ENCODE results near the gene FARS2. TPM values are rescaled to one million over a fixed set of nuclear protein-coding genes. Genes with fewer than 3 reads are reported as not detected.

The FARS2 gene
- total and polyA plus RNA-seq, 2 donors (not counting 3 experiments of a cell fraction or from before 2014, with no cell fraction given) = 20.2 to 20.5 TPM

- H3K9me1 ChIP-seq (replicated peaks; ENCODE audit: control insufficient read depth, extremely low read depth, insufficient read depth, low read length) = no peaks in the 10 kb centered on the region
- H3K4me1 ChIP-seq (ENCODE audit: control insufficient read depth, extremely low read depth, insufficient read depth, low read length) = no peaks in the 10 kb centered on the region
- H4K20me1 ChIP-seq (replicated peaks; ENCODE audit: control insufficient read depth, extremely low read depth, insufficient read depth, low read length) = no peaks in the 10 kb centered on the region
- intact Hi-C loops (cut with micrococcal nuclease) (no loop called here), dilution Hi-C loops (cut with MboI; ENCODE audit: extremely low pct_ligation_motif_present, low sequenced_read_pairs) (no loop called here)
- no TSS peak for BruUV-seq (replicated peaks)
- H2AFZ ChIP-seq (ENCODE audit: low read depth, low read length) = no peak overlapping the region
- H3K79me2 ChIP-seq (ENCODE audit: control insufficient read depth, insufficient read depth, low read length) = no peaks in the 10 kb centered on the region
- H3K36me3 ChIP-seq (ENCODE audit: control insufficient read depth in 2 of 2, extremely low read depth in 1 of 2, insufficient read depth in 2 of 2, low read length in 2 of 2) = no peaks in the 10 kb centered on the region
- no peak for DNase-seq (ENCODE audit: low read depth, low spot score)
- no peak for FAIRE-seq
- TF ChIP-seq, protein P1, sequence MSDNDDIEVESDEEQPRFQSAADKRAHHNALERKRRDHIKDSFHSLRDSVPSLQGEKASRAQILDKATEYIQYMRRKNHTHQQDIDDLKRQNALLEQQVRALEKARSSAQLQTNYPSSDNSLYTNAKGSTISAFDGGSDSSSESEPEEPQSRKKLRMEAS (IDR thresholded peaks at IDR 0.05; ENCODE audit: insufficient read depth, insufficient read length) = no peak
- TF ChIP-seq EZH2 (IDR thresholded peaks at IDR 0.05; ENCODE audit: borderline replicate concordance, low read depth, low read length, severe bottlenecking) (no peak), JUN (IDR thresholded peaks at IDR 0.05; ENCODE audit: borderline replicate concordance, insufficient read depth, insufficient read length, low read depth) (no peak), GATA2 (IDR thresholded peaks at IDR 0.05; ENCODE audit: insufficient read depth, insufficient read length, low read depth, low read length) (no peak), FOS (IDR thresholded peaks at IDR 0.05; ENCODE audit: borderline replicate concordance, insufficient read depth, low read length) (no peak), POLR2AphosphoS5 (IDR thresholded peaks at IDR 0.05; ENCODE audit: insufficient read depth, low read depth, low read length) (no peak), POLR2A (IDR thresholded peaks at IDR 0.05; ENCODE audit: low read depth, low read length) (no peak), MYC (IDR thresholded peaks at IDR 0.05; ENCODE audit: low read depth, low read length) (no peak)
- TF ChIP-seq, protein P2, sequence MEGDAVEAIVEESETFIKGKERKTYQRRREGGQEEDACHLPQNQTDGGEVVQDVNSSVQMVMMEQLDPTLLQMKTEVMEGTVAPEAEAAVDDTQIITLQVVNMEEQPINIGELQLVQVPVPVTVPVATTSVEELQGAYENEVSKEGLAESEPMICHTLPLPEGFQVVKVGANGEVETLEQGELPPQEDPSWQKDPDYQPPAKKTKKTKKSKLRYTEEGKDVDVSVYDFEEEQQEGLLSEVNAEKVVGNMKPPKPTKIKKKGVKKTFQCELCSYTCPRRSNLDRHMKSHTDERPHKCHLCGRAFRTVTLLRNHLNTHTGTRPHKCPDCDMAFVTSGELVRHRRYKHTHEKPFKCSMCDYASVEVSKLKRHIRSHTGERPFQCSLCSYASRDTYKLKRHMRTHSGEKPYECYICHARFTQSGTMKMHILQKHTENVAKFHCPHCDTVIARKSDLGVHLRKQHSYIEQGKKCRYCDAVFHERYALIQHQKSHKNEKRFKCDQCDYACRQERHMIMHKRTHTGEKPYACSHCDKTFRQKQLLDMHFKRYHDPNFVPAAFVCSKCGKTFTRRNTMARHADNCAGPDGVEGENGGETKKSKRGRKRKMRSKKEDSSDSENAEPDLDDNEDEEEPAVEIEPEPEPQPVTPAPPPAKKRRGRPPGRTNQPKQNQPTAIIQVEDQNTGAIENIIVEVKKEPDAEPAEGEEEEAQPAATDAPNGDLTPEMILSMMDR (IDR thresholded peaks at IDR 0.05; ENCODE audit: extremely low read depth in 1 of 2, insufficient read depth in 1 of 2, low read depth in 1 of 2, low read length in 2 of 2) = no peak
- no peak overlapping the region for H3K4me3 ChIP-seq (replicated peaks in 1 of 3; ENCODE audit: insufficient read depth in 1 of 3, low read depth in 1 of 3, low read length in 3 of 3)
- ChIA-PET CTCF (interaction anchor here (0.6 to 1.3 kb wide), 4 partner anchors 10 to 210 kb away, joined by 3 to 5 read pairs (median 4); no protein-coding TSS in a partner anchor), POLR2A (no interaction called here)
- H3K27me3 ChIP-seq (ENCODE audit: control insufficient read depth in 2 of 2, insufficient read depth in 2 of 2, low read length in 2 of 2) = no peaks in the 10 kb centered on the region
- H3K9me3 ChIP-seq (replicated peaks; ENCODE audit: control insufficient read depth, insufficient read depth, low read length) = no peaks in the 10 kb centered on the region
- H3K4me2 ChIP-seq (ENCODE audit: insufficient read depth, low read length) = no peak overlapping the region
- H3K27ac ChIP-seq (ENCODE audit: insufficient read depth, low read depth, low read length) = no peak overlapping the region
- H3K9ac ChIP-seq (replicated peaks; ENCODE audit: extremely low read depth, insufficient read depth, low read length) = no peak overlapping the region
Observed at GRCh38 chr6:5353971-5354370, 92.7 kb downstream of the FARS2 start.
